ENCODE data around the gene FIP1L1.
A peak's percentile ranks its signal among the peaks of the same experiment; 100 is the strongest.

The FIP1L1 gene

GRCh38 chr4:53477038-53477565, 99.7 kb downstream of the FIP1L1 start:
- CTCF ChIA-PET = interaction anchor here (0.7 to 2.3 kb wide), 10 partner anchors 12 to 756 kb away, joined by 3 to 7 read pairs (median 3); no protein-coding TSS in a partner anchor
- TF ChIP-seq, protein P1, sequence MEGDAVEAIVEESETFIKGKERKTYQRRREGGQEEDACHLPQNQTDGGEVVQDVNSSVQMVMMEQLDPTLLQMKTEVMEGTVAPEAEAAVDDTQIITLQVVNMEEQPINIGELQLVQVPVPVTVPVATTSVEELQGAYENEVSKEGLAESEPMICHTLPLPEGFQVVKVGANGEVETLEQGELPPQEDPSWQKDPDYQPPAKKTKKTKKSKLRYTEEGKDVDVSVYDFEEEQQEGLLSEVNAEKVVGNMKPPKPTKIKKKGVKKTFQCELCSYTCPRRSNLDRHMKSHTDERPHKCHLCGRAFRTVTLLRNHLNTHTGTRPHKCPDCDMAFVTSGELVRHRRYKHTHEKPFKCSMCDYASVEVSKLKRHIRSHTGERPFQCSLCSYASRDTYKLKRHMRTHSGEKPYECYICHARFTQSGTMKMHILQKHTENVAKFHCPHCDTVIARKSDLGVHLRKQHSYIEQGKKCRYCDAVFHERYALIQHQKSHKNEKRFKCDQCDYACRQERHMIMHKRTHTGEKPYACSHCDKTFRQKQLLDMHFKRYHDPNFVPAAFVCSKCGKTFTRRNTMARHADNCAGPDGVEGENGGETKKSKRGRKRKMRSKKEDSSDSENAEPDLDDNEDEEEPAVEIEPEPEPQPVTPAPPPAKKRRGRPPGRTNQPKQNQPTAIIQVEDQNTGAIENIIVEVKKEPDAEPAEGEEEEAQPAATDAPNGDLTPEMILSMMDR (IDR thresholded peaks at IDR 0.05; ENCODE audit: insufficient read depth, low read length, missing control alignments) = no peak
- DNase-seq (ENCODE audit: low read depth, low spot score) = no peak
- POLR2A ChIA-PET = interaction anchor here (0.5 to 1.7 kb wide), 9 partner anchors 12 to 757 kb away, joined by 3 to 8 read pairs (median 3); no protein-coding TSS in a partner anchor
- H3K4me3 ChIP-seq (ENCODE audit: low read depth, low read length) = no peak overlapping the region; the same call in 1 of the 2 replicates

DNA sequence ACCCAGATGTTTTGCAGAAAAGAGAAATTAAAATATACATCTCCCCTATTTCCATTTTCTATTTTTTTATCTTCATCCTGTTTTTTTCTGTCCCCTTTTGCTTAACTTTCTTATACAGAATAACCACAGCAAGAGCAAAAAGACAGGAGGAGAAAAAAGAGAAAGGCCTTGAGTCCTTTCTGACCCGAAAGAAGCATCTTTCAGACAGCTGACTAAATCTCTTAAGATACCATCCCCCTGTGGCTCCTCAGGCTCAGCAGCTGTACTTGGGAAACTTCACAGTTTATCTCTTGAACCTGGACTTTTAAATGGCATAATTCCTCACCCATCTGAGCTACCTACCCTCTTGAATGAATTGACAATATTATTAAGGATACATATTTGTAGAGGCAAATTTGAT, 100.2 kb downstream of the FIP1L1 start:
- TF ChIP-seq, protein P1 (IDR thresholded peaks at IDR 0.05; ENCODE audit: insufficient read depth, low read length, missing control alignments) = no peak
- POLR2A ChIA-PET = interaction anchor here (0.5 to 1.1 kb wide), 4 partner anchors 12 to 754 kb away, joined by 3 read pairs; no protein-coding TSS in a partner anchor
- no peak overlapping the region for H3K4me3 ChIP-seq (ENCODE audit: low read depth, low read length)
- DNase-seq (ENCODE audit: low read depth, low spot score) = no peak
- CTCF ChIA-PET = interaction anchor here (0.9 to 2.3 kb wide), 7 partner anchors 12 to 431 kb away, joined by 3 to 7 read pairs (median 3); no protein-coding TSS in a partner anchor

DNA sequence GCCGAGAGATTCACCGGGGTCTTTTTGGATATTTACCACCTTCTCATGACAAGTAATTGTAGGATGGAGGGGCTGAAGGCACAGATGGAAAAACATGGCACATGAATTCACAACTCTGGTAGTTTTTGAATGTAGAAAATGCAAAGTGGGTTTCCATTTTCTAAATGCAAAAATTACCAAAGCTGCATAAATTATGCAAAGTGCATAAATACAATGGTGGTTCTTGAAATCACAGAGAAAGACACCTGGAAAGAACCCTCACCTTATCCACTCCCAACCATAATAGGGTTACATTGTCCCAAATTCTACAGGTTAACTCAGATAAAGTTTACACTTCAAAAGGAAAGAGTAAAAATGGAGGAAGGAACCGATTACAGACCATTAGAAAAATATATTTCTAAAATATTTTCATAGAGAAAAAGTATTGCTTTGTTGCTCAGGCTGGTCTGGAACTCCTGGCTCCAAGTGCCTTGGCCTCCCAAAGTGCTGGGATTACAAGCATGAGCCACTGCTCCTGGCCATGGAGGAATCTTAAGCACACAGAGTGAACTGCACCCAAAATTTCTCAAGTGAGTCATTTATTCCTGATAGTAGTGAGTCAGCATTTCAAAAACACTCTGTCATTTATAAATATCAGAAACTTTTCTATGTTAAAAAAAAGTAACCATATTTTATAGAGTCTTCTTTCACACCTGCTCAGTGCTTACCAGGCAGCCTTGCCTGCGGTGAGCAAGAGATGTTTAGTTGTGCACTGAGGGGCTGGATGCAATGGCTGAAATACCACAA, 101.4 kb downstream of the FIP1L1 start:
- TF ChIP-seq, protein P1 (IDR thresholded peaks at IDR 0.05; ENCODE audit: insufficient read depth, low read length, missing control alignments) = no peak
- H3K4me3 ChIP-seq (ENCODE audit: low read depth, low read length) = no peak overlapping the region
- DNase-seq (ENCODE audit: low read depth, low spot score) = peak; percentile 79
- ChIA-PET POLR2A (no interaction called here), CTCF (interaction anchor here (2.3 kb wide), 1 partner anchor 227 kb away, joined by 7 read pairs; no protein-coding TSS in a partner anchor)

DNA sequence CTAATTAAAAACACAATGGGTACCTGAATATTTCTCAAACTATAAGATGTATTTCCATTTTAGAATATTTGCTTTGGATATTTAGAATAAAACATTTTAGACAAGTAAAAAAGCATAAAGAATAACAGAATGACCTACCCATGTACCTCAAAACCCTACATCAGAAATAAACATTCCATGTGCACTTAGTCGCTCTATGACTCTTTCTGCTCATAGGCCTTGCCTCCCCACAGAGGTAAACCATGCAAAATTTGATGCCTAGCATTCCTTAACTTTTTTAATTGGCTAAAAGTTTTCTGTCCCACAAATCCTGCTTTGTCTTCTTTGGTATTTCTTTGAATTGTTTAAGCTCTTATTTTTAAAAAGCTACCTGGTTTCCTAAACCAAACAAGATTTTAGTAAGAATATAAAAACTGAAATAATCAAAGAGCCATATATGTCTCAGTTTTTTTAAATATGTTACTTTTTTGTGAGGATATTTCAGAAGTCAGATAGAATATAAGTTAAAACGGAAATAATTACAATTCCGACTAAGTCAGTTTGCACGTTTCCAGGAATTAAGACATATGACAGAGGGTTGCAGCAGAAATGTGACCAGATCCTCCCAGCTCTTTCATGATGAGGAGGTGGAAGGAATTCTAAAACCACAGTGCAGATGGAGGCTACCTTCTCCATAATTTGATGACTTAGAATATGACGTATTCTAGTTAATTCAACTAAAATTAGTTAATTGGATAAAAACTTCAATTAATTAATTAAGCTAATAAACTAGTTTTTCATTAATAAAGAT, 102.5 kb downstream of the FIP1L1 start:
- H3K4me3 ChIP-seq (ENCODE audit: low read depth, low read length) = no peak overlapping the region
- CTCF ChIA-PET = interaction anchor here (0.9 to 2.8 kb wide), 6 partner anchors 8 to 464 kb away, joined by 3 to 28 read pairs (median 4); no protein-coding TSS in a partner anchor
- POLR2A ChIA-PET = no interaction called here
- DNase-seq (ENCODE audit: low read depth, low spot score) = peak; percentile 65
- TF ChIP-seq, protein P1 (IDR thresholded peaks at IDR 0.05; ENCODE audit: insufficient read depth, low read length, missing control alignments) = no peak

- ChIA-PET POLR2A (no interaction called here), CTCF (interaction anchor here (0.6 to 2.8 kb wide), 7 partner anchors 10 to 465 kb away, joined by 3 to 28 read pairs (median 5); no protein-coding TSS in a partner anchor)
- no peak overlapping the region for H3K4me3 ChIP-seq (ENCODE audit: low read depth, low read length)
- DNase-seq (ENCODE audit: low read depth, low spot score) = no peak
- TF ChIP-seq, protein P1 (IDR thresholded peaks at IDR 0.05; ENCODE audit: insufficient read depth, low read length, missing control alignments) = no peak
These were observed 103.5 kb downstream of the FIP1L1 start for GRCh38 chr4:53480909-53481308.

Measured in AG04449 (cell line).